Cardiac muscle cell (in vitro differentiated cells and primary cell): ENCODE data around the gene STYK1. TPM values are rescaled to one million over a fixed set of nuclear protein-coding genes. Genes with fewer than 3 reads are reported as not detected.
"Not testable (repeated sequence)": the region's sequence is repeated elsewhere in the genome, so short reads cannot be mapped to it uniquely, and the experiment has no call there.

ENCODE experiments used
- DNase-seq, 2 donors: peaks; one replicate each; pipeline versions ENCODE4 v3.0.0 to v3.0.0-alpha.2; 2010 to 2017; ENCODE audit warnings: low read depth in 1 of 2, low spot score in 1 of 2
- H3K27ac ChIP-seq: fragments of 200-600 bp; sonication (generic); 2 replicates; pipeline ENCODE4 v1.5.1; 2016
- H3K27me3 ChIP-seq: fragments of 200-600 bp; sonication (generic); 2 replicates; pipeline ENCODE4 v1.6.0; 2016; ENCODE audit warnings: control low read depth
- H3K36me3 ChIP-seq: fragments of 200-600 bp; sonication (generic); 2 replicates; pipeline ENCODE4 v1.5.1; 2016; ENCODE audit warnings: control low read depth
- H3K4me1 ChIP-seq: fragments of 200-600 bp; sonication (generic); 2 replicates; pipeline ENCODE4 v1.8.1; 2017; ENCODE audit warnings: low read depth, mild to moderate bottlenecking, mixed run types
- H3K4me3 ChIP-seq: fragments of 200-600 bp; sonication (generic); 2 replicates; pipeline ENCODE4 v1.5.1; 2016; ENCODE audit warnings: mild to moderate bottlenecking
- H3K9me3 ChIP-seq: fragments of 200-600 bp; sonication (generic); 2 replicates; pipeline ENCODE4 v1.5.1; 2017; ENCODE audit warnings: low read depth, mild to moderate bottlenecking, control low read depth
- polyA plus RNA-seq: library from polyadenylated mRNA; unstranded; fragments of >200 nt; fragmentation: Nextera tagmentation; extraction: Ambion mirVana; gene quantifications from 2 replicates; pipeline ENCODE4 v1.2.1, GENCODE V29; 2016
- total RNA-seq: library from RNA; depleted of rRNA; stranded (reverse); fragments of >200 nt; gene quantifications from 2 replicates; pipeline ENCODE4 v1.2.3, GENCODE V29; 2016
- TF ChIP-seq, protein P1 (sequence below): IDR thresholded peaks from 2 replicates; pipeline ENCODE4 v1.5.1; 2012; ENCODE audit warnings: low read depth, mild to moderate bottlenecking, low read length

STYK1 gene
- total and polyA plus RNA-seq, 2 experiments from 2014 or later = 0.21 to 0.65 TPM

DNA sequence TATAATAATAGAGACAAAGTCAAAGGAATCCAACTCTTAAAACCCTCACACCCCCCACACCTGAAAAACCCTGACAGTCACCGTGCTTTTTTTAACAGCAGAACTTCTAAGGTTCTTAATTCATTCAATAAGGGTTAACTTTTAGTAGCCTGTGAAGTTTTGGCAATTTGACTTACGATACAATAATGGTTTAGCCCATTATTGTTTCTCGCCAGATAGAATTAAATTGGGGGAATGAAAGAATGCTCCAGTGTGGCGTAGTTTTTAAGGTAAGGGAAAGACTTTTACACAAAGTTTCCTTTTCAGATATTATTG lies 59.8 kb downstream of the STYK1 start:
- H3K27ac ChIP-seq = peak overlapping the region; percentile 81
- H3K9me3 ChIP-seq = no peaks in the 10 kb centered on the region
- peaks cover 2% of the 10 kb centered on the region for H3K36me3 ChIP-seq
- H3K27me3 ChIP-seq = no peaks in the 10 kb centered on the region
- TF ChIP-seq, protein P1, sequence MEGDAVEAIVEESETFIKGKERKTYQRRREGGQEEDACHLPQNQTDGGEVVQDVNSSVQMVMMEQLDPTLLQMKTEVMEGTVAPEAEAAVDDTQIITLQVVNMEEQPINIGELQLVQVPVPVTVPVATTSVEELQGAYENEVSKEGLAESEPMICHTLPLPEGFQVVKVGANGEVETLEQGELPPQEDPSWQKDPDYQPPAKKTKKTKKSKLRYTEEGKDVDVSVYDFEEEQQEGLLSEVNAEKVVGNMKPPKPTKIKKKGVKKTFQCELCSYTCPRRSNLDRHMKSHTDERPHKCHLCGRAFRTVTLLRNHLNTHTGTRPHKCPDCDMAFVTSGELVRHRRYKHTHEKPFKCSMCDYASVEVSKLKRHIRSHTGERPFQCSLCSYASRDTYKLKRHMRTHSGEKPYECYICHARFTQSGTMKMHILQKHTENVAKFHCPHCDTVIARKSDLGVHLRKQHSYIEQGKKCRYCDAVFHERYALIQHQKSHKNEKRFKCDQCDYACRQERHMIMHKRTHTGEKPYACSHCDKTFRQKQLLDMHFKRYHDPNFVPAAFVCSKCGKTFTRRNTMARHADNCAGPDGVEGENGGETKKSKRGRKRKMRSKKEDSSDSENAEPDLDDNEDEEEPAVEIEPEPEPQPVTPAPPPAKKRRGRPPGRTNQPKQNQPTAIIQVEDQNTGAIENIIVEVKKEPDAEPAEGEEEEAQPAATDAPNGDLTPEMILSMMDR = no peak
- H3K4me3 ChIP-seq = peak overlapping the region; percentile 74
- peak in 1 of 2 donors; percentile 5 for DNase-seq
- peaks cover 4% of the 10 kb centered on the region for H3K4me1 ChIP-seq

DNA sequence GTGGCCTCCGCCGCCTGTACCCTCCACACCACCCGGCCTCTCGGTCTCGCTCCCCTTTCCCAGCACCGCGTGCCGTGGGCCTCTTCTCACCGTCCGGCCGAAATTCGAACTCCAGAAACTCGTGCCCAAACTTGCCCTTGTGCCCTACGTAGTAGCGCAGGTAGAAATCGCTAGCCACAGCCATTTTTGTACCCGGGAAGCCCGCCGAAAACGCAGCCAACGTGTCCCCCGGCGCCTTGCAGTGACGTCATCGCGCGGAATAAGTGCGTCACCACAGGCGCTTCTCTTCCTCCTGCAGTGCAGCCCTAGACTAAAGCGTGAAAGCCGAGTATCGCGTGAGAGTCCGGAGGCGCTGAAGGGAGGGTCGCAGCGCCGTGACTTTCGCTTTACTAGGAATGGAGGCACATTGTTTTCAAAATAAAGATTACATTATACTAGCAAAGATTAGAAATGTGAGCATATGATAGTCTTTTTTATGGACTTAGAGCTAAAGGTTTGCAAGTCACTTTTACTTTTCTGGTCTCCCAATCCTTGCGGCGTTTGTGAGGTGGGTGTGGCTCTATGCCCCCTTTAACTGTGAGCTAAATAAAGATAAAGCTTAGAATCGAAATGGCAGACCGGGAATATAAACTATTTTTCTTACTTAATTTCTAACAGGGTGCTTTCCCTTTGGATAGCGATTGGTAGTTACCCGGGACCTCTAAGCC lies 60.4 kb downstream of the STYK1 start, which contains the start of gene MAGOHB:
TSS of gene MAGOHB (minus strand) at position 261 of the 707 bp plus-strand sequence. CDS start at position 184, 77 bp downstream.
- Histone ChIP-seq H3K4me3 (peak within 1 kb of the TSS; percentile 74), H3K27ac (peak within 1 kb of the TSS; percentile 81), H3K27me3 (no peaks in the 10 kb centered on the region), H3K4me1 (peaks cover 4% of the 10 kb centered on the region), H3K36me3 (peaks cover 6% of the 10 kb centered on the region), H3K9me3 (no peaks in the 10 kb centered on the region)
- peak; percentile 95 to 98 for DNase-seq
- TF ChIP-seq, protein P1 = no peak

DNA sequence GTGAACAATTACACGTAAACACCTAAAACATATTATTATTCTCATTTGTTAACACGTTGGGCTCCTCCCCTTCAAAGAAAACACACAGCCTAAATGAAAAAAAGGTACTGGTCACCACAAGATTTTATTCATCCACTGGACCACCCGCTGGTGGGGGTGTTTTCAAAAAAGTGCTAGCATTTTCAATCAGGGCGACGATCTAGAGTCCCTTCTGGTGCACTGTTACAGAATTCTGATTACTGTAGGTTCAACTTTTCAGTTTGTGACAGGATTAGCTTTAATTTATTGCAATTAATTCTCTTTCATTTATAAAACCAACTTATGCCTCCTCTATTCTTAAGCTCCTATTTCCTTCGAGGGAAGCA lies 60.9 kb downstream of the STYK1 start:
- peak overlapping the region; percentile 74 for H3K4me3 ChIP-seq
- TF ChIP-seq, protein P1 = no peak
- no peaks in the 10 kb centered on the region for H3K27me3 ChIP-seq
- H3K9me3 ChIP-seq = no peaks in the 10 kb centered on the region
- peak in 1 of 2 donors; percentile 9 for DNase-seq
- H3K27ac ChIP-seq = peak overlapping the region; percentile 81
- peaks cover 8% of the 10 kb centered on the region for H3K36me3 ChIP-seq
- H3K4me1 ChIP-seq = peaks cover 4% of the 10 kb centered on the region

- H3K4me3 ChIP-seq = peak overlapping the region; percentile 74
- H3K36me3 ChIP-seq = peaks cover 16% of the 10 kb centered on the region
- DNase-seq = no peak
- H3K9me3 ChIP-seq = no peaks in the 10 kb centered on the region
- no peak overlapping the region for H3K27ac ChIP-seq
- no peaks in the 10 kb centered on the region for H3K27me3 ChIP-seq
- TF ChIP-seq, protein P1 = no peak
- H3K4me1 ChIP-seq = peaks cover 4% of the 10 kb centered on the region
These were observed 61.7 kb downstream of the STYK1 start for GRCh38 chr12:10612110-10612509.

DNA sequence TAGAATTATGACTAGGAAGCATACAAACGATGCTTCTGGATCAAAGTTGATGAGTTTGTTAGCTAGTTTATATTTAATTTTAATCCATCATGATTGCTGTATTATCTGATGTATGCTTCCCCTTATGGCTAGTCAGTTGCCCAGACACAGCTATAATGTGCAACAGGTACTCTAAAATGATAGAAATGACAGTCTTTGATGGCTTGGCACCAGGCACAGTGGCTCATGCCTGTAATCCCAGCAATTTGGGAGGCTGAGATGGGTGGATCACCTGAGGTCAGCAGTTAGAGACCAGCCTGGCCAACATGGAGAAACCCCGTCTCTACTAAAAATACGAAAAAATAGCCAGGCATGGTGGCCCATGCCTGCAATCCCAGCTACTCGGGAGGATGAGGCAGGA lies 62.6 kb downstream of the STYK1 start:
- H3K4me1 ChIP-seq, H3K27me3 ChIP-seq, H3K9me3 ChIP-seq, H3K27ac ChIP-seq, H3K4me3 ChIP-seq, DNase-seq: not testable (repeated sequence)
- H3K36me3 ChIP-seq = peaks cover 21% of the 10 kb centered on the region

DNA sequence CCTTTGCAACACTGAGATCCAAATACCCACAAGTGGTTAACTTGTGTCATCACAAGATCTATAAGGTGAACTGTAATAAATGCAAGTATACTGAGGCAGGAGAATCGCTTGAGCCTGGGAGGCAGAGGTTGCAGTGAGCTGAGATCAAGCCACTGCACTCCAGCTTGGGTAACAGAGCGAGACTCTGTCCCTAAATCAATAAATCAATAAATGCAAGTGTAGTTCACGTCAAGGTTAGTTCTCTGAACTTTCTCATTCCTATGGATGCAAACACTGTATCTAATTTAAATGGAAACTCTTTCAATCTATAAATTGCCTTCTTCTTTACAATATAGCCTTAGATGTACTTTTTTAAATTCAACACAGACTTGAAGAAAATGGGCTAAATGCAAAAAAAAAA lies 63.7 kb downstream of the STYK1 start:
- Histone ChIP-seq H3K9me3 (no peaks in the 10 kb centered on the region), H3K4me3 (no peak overlapping the region), H3K27me3 (no peaks in the 10 kb centered on the region), H3K4me1 (peaks cover 4% of the 10 kb centered on the region), H3K27ac (no peak overlapping the region), H3K36me3 (peaks cover 31% of the 10 kb centered on the region)
- DNase-seq = no peak
- TF ChIP-seq, protein P1 = no peak
